GM12864 (cell line): ENCODE data around the gene SPNS2.

ENCODE experiments used
- DNase-seq: peaks from one replicate; pipeline ENCODE4 v3.0.0-alpha.2; 2011; ENCODE audit warnings: low read depth
- H3K4me3 ChIP-seq: 2 replicates; pipeline ENCODE4 v1.5.1; 2011; ENCODE audit warnings: mild to moderate bottlenecking, low read depth, low read length, control low read depth
- TF ChIP-seq, protein P1 (sequence below): IDR thresholded peaks from 2 replicates; pipeline ENCODE4 v1.5.1; 2011; ENCODE audit warnings: low read depth, mild to moderate bottlenecking, moderate library complexity, low read length, control low read depth, inconsistent platforms; ENCODE audit errors: missing control alignments

The SPNS2 gene

DNA sequence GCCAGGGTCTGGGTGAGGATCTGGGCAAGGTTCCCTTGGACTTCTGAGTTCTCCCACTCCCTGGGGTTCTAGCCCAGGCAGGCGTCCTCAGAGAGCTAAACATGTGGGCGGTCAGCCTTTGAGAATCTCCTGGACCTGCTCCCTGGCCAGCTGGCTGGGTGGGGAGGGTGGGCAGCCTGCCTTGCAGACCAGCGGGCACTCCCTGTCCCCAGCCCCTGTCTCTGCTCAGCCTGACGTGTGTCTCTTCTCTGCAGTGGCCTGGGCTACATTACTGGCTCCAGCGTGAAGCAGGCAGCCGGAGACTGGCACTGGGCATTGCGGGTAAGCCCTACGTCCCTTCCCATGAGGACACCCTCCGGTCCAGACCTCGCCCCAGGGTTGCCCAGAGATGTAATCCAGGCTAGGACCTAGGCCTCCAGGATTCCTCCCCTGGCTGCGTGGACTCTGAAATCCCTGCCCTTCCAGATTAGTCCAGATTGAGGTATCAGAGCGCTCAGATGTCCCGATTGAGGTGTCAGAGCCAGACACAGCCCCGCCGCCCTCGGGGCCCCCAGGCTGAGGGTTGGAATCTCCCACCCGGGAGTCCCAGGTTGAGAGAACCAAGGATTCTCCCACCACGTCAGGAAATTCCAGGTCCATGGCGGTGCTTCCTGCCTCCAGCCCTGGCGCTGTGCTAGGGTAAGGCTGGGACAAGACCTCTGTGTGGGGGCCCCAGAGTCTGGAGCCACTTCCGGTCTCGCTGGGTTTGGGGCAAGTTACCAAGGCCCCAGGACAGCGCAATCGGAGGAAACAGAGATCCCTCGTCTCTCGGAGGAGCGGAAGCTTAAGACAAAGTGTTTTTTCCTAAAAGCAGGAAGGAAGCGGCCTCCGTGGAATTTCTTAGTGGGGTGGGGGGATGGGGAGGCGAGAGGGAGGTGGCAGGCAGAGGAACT lies 32.4 kb downstream of the SPNS2 start:
- DNase-seq, result no peak
- H3K4me3 ChIP-seq, result no peak overlapping the region
- TF ChIP-seq, protein P1, sequence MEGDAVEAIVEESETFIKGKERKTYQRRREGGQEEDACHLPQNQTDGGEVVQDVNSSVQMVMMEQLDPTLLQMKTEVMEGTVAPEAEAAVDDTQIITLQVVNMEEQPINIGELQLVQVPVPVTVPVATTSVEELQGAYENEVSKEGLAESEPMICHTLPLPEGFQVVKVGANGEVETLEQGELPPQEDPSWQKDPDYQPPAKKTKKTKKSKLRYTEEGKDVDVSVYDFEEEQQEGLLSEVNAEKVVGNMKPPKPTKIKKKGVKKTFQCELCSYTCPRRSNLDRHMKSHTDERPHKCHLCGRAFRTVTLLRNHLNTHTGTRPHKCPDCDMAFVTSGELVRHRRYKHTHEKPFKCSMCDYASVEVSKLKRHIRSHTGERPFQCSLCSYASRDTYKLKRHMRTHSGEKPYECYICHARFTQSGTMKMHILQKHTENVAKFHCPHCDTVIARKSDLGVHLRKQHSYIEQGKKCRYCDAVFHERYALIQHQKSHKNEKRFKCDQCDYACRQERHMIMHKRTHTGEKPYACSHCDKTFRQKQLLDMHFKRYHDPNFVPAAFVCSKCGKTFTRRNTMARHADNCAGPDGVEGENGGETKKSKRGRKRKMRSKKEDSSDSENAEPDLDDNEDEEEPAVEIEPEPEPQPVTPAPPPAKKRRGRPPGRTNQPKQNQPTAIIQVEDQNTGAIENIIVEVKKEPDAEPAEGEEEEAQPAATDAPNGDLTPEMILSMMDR, result no peak

DNA sequence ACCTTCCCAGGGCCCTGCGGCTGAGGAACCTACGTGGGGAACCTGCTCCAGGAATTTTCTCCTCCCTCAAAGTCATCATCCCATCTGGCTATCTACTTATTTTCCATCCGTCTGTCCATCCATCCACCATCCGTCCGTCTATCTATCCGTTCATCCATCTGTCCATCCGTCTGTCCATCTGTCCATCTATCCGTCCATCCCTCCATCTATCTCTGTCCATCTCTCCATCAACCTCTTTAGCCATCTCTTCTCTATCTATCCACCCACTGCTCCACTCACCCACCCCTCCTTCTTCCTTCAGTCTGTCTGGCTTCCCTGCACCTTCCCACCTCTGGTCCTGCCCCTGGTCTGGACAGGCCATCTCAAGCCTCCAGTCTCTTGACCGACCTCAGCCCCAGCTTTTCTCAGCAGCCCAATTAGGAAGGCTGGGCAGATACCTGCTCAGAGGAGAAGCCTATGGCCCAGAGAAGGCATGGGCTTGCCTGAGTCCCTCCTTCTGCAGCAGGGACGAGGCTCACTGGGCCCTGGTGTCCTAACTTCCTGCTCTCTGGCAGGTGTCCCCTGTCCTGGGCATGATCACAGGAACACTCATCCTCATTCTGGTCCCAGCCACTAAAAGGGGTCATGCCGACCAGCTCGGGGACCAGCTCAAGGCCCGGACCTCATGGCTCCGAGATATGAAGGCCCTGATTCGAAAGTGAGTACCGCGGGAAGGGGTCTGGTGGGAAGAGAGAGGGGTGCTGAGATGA lies 33.5 kb downstream of the SPNS2 start:
- H3K4me3 ChIP-seq, result no peak overlapping the region
- TF ChIP-seq, protein P1, result no peak
- DNase-seq, result no peak

DNA sequence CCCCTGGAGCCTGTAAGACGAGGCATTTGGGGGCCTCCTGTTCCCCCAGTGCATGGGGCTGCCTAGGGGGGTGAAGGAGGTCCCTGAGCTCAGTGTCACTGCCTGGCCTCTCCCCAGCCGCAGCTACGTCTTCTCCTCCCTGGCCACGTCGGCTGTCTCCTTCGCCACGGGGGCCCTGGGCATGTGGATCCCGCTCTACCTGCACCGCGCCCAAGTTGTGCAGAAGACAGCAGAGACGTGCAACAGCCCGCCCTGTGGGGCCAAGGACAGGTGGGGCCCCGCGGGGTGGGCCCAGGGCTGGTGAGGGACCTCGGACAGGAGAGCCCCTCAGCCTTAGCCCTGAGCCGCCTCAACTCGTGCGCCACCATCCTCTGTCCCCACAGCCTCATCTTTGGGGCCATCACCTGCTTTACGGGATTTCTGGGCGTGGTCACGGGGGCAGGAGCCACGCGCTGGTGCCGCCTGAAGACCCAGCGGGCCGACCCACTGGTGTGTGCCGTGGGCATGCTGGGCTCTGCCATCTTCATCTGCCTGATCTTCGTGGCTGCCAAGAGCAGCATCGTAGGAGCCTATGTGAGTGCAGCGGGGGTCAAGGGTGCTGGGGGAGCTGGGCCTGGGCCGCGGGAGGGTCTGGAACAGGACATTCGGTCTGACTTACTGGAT lies 34.3 kb downstream of the SPNS2 start:
- TF ChIP-seq, protein P1, result no peak
- DNase-seq, result no peak

GRCh38 chr17:4533523-4534504 lies 35.1 kb downstream of the SPNS2 start:
- no peak overlapping the region for H3K4me3 ChIP-seq
- DNase-seq, result no peak
- TF ChIP-seq, protein P1, result no peak

More for the DNA sequence above, 34.3 kb downstream of the SPNS2 start:
- no peak overlapping the region for H3K4me3 ChIP-seq

DNA sequence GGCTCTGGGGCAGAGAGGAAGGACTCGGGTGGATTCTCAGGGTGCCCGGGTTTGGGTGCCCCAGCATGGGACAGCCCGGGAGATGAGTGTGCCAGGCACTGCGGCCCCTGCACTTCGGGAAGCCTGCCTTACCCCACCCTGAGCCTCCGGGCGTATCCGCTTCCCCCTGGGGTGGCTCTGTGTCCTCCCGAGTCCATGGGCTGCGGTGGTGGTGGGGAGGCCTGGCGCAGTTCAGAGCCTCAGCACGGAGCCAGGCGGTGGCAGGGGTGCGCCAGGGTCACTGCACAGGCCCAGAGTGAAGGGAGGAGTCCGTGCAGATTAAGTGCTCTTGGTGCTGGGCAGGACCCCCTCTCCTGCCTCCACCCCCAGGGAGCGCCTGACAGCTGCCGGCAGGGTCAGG lies 35.8 kb downstream of the SPNS2 start:
- no peak overlapping the region for H3K4me3 ChIP-seq
- DNase-seq, result no peak
- TF ChIP-seq, protein P1, result no peak

DNA sequence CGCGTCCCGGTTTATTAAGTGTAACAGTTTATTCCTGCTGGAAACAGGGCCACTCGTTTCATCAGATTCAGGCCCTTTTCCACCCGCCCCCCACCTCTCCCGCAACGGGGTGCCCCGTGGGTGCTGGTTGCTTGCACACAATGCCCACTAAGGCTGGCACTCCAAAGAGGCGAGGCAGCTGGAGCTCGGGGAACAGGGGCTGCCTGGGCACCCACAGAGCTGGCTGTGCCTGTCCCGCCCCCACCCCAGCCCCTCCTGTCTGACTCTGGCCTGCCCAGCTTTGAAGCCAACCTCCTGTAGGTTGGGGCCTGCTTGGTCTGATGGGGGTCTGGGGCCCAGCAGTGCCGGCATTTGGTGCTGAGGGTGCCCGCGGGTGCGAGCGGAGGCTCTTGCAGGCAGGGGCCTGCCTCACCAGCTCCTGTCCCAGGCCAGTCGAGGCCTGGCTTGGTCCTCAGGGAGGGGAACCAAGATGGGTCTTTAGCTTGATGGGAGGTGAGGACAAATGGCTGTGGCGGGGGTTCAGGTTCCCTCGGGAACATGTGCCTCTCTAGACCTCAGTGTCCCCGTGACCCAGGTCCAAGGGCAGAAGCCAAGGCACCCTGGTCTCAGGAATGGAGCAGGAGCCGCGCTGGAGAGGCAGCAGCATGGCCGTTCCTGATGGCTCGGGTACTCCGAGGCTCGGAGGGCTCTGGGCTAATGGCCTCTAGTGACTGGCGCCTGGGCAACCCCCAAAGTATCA lies 36.4 kb downstream of the SPNS2 start:
- DNase-seq, result no peak
- TF ChIP-seq, protein P1, result no peak
- H3K4me3 ChIP-seq, result no peak overlapping the region
